DMS53 treated with DMSO at 0.1 percent for 48 hours (cell line): ENCODE data around the gene PSMD9.
A peak's percentile ranks its signal among the peaks of the same experiment; 100 is the strongest.
"Not testable (repeated sequence)": the region's sequence is repeated elsewhere in the genome, so short reads cannot be mapped to it uniquely, and the experiment has no call there.

ENCODE experiments used
- DNase-seq: peaks from one replicate; lab custom pipeline; 2025; ENCODE audit not compliant: unreplicated experiment; lab: John Stamatoyannopoulos, UW

The PSMD9 gene

GRCh38 chr12:121888478-121889273, at the start of gene PSMD9:
PSMD9 (plus strand) TSS chr12:121888790; CDS start chr12:121888857, 67 bp downstream.
- DNase-seq, result peak; percentile 93

GRCh38 chr12:121839106-121839992, 49.2 kb upstream of the PSMD9 start:
- DNase-seq, result peak; percentile 95

GRCh38 chr12:121839993-121840761, 48.4 kb upstream of the PSMD9 start:
- no peak for DNase-seq

- DNase-seq, result no peak
Measured at GRCh38 chr12:121843236-121843982, 45.2 kb upstream of the PSMD9 start.

GRCh38 chr12:121845701-121846100, 42.9 kb upstream of the PSMD9 start:
- DNase-seq, result no peak

- no peak for DNase-seq
Measured at GRCh38 chr12:121849211-121849610, 39.4 kb upstream of the PSMD9 start.

- DNase-seq, result no peak
Measured at GRCh38 chr12:121849665-121850064, 38.9 kb upstream of the PSMD9 start.

- not testable (repeated sequence) for DNase-seq
Measured at GRCh38 chr12:121852392-121852791, 36.2 kb upstream of the PSMD9 start.

- no peak for DNase-seq
Measured at GRCh38 chr12:121857322-121858246, 31.0 kb upstream of the PSMD9 start.

GRCh38 chr12:121858318-121858661, 30.3 kb upstream of the PSMD9 start:
- no peak for DNase-seq

- no peak for DNase-seq
Measured at GRCh38 chr12:121858662-121859572, 29.7 kb upstream of the PSMD9 start, which contains the start of gene HPD. HPD (minus strand) TSS chr12:121858859; CDS start chr12:121858823, 36 bp downstream.

GRCh38 chr12:121860257-121860656, 28.3 kb upstream of the PSMD9 start:
- DNase-seq, result peak; percentile 10

GRCh38 chr12:121860699-121861098, 27.9 kb upstream of the PSMD9 start:
- DNase-seq, result not testable (repeated sequence)

GRCh38 chr12:121861636-121862254, 26.8 kb upstream of the PSMD9 start:
- no peak for DNase-seq

GRCh38 chr12:121866331-121866730, 22.3 kb upstream of the PSMD9 start:
- no peak for DNase-seq

GRCh38 chr12:121869229-121869628, 19.4 kb upstream of the PSMD9 start:
- not testable (repeated sequence) for DNase-seq

GRCh38 chr12:121871467-121871866, 17.1 kb upstream of the PSMD9 start:
- no peak for DNase-seq
